RWPE2 (cell line): Measurements from ENCODE around the gene FSTL5.

Source experiments
- ATAC-seq: fragments of 200-7000 bp; cut with Tn5 transposase; 3 replicates; pipeline ENCODE4 v1.9.1; 2021; ENCODE audit warnings: low read depth
- DNase-seq: peaks from one replicate; pipeline ENCODE4 v3.0.0-alpha.2; 2020; ENCODE audit warnings: low spot score
- H3K27ac ChIP-seq: fragments of 450-650 bp; 2 replicates; pipeline ENCODE4 v1.5.1; 2017; ENCODE audit warnings: mild to moderate bottlenecking; ENCODE audit not compliant: poor library complexity, severe bottlenecking
- H3K27me3 ChIP-seq: fragments of 250-450 bp; sonication (Bioruptor Pico); 2 replicates; pipeline ENCODE4 v1.5.1; 2021; ENCODE audit warnings: mild to moderate bottlenecking, moderate library complexity; ENCODE audit not compliant: insufficient read depth, poor library complexity, severe bottlenecking
- H3K36me3 ChIP-seq: fragments of 250-450 bp; sonication (Bioruptor Pico); 2 replicates; pipeline ENCODE4 v1.5.1; 2020; ENCODE audit warnings: low read depth, mild to moderate bottlenecking, moderate library complexity
- H3K4me1 ChIP-seq: fragments of 250-450 bp; sonication (Bioruptor Pico); 2 replicates; pipeline ENCODE4 v1.5.1; 2021; ENCODE audit warnings: mild to moderate bottlenecking, moderate library complexity; ENCODE audit not compliant: insufficient read depth, poor library complexity, severe bottlenecking
- H3K4me3 ChIP-seq: fragments of 250-450 bp; sonication (Bioruptor Pico); 2 replicates; pipeline ENCODE4 v1.5.1; 2021; ENCODE audit warnings: mild to moderate bottlenecking, moderate library complexity; ENCODE audit not compliant: severe bottlenecking
- H3K9me3 ChIP-seq: fragments of 250-450 bp; sonication (Bioruptor Pico); 2 replicates; pipeline ENCODE4 v1.5.1; 2021; ENCODE audit warnings: mild to moderate bottlenecking, moderate library complexity; ENCODE audit not compliant: severe bottlenecking
- TF ChIP-seq, protein P1 (sequence below): fragments of 450-650 bp; IDR thresholded peaks from one replicate; pipeline ENCODE4 v1.5.1; 2017; ENCODE audit warnings: mild to moderate bottlenecking, moderate library complexity; ENCODE audit not compliant: poor library complexity, severe bottlenecking

The FSTL5 gene

DNA sequence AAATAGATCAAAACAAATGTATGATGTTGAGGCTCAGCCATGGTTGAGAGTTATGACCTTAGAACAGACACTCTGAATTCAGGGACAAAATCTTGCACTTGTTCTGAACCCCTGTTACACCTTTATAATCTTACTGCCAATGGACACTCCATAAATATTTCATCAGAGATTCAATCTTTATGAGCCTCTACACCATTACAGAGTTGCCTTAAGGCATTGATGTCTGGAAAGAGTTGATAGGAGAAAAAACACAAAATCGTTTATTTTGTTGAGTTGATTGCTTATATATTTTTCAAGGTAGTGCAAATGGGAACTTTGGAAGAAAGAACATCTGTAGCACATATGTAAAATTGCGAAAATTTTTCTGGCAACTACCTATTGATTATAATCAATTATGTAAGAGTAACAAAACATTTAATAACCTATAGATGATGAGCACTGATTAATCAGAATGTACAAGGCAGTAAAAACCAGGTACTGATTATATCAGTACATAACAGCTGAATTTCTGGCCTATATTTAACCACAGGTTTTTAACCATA lies 568.5 kb downstream of the FSTL5 start:
- Histone ChIP-seq H3K27ac (no peak overlapping the region), H3K27me3 (peaks cover 3% of the 10 kb centered on the region), H3K4me1 (no peaks in the 10 kb centered on the region), H3K9me3 (no peaks in the 10 kb centered on the region), H3K4me3 (no peak overlapping the region), H3K36me3 (no peaks in the 10 kb centered on the region)
- ATAC-seq: no peak
- DNase-seq: no peak
- TF ChIP-seq, protein P1, sequence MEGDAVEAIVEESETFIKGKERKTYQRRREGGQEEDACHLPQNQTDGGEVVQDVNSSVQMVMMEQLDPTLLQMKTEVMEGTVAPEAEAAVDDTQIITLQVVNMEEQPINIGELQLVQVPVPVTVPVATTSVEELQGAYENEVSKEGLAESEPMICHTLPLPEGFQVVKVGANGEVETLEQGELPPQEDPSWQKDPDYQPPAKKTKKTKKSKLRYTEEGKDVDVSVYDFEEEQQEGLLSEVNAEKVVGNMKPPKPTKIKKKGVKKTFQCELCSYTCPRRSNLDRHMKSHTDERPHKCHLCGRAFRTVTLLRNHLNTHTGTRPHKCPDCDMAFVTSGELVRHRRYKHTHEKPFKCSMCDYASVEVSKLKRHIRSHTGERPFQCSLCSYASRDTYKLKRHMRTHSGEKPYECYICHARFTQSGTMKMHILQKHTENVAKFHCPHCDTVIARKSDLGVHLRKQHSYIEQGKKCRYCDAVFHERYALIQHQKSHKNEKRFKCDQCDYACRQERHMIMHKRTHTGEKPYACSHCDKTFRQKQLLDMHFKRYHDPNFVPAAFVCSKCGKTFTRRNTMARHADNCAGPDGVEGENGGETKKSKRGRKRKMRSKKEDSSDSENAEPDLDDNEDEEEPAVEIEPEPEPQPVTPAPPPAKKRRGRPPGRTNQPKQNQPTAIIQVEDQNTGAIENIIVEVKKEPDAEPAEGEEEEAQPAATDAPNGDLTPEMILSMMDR: no peak

DNA sequence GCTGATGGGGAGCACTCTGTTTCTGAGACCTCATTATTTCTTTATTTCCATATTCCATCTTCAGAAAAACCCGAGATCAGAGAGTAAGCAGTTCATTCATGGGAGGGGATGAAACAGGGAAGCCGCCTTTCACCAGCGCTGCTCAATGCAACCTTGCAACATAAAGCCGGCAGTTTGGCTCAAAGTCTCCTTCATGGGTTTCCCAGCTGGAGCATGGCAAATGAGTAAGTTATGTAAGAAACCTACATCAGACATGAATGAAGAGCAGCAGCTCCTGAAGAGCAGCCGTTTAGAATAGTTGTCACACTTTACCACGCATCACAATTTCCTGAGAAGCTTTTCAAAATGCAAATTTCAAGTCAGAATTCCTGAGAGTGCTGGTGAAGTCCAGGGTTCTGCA lies 578.8 kb downstream of the FSTL5 start:
- TF ChIP-seq, protein P1: no peak
- Histone ChIP-seq H3K4me1 (no peaks in the 10 kb centered on the region), H3K27me3 (no peaks in the 10 kb centered on the region), H3K4me3 (no peak overlapping the region), H3K9me3 (no peaks in the 10 kb centered on the region), H3K36me3 (no peaks in the 10 kb centered on the region), H3K27ac (no peak overlapping the region)
- ATAC-seq: no peak
- DNase-seq: no peak

DNA sequence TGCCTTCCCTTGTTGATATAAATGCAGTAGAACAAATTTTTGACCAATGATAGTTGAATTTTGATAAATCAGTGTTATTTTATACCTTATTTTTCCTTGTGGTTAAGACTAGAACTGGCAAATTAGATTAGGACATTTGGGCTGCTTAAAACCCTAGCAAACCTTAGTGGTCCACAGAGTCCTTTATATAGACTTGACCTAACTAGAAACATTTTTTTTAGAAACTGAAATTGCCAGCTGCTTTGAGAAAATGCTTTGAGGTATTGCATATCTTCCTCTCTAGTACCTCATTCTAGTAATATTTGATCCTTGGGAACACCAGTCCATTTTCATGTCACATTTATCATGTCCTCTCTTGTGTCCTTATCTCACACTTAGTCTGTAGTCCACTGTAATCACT lies 580.3 kb downstream of the FSTL5 start:
- H3K27ac ChIP-seq: no peak overlapping the region
- no peaks in the 10 kb centered on the region for H3K27me3 ChIP-seq
- TF ChIP-seq, protein P1: no peak
- DNase-seq (no peak), ATAC-seq (no peak)
- H3K4me1 ChIP-seq: no peaks in the 10 kb centered on the region
- H3K4me3 ChIP-seq: no peak overlapping the region
- no peaks in the 10 kb centered on the region for H3K9me3 ChIP-seq
- no peaks in the 10 kb centered on the region for H3K36me3 ChIP-seq

DNA sequence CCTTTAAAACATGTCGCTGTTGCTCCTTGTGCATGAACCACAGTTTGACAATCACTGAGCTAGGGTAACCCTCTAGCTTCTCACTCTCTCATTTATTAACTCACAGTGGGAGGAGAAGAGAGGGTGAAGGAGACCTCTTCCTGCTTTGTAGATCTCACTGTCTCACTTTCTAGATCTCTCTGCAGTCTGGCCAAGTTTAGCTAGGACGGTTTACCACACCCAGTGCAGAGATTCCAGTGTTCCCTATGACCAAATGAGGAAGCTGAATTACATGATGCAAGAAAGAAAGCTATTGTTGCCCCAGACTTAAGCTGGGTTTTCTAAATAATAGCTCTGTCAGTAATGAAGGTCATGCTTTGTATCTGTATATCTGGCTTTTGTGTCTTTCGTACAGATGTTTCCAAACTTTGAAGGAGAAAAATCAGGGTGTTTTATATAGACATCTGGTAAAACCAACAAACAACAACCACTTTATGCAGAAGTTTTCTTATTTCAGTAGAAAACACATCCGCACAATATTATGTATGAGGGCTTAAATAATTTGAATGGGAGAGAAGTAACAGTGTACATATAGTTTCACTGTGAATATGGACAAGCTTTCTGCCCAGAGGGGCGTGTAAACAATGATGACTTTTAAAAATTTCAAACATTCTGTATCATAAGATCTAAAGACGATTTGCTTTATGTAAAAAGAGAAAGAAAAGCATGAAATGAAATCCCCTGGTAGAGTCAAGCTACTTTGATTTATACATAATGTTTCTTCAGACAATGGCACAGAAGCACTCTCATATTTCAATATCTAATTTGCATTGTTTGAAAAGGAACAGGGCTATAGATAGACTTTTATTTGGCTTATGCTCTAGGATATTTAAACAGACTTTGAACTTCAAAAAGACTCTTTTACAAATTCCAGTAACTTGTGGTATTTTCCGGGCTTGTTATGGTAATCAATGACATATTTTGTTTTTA lies 582.3 kb downstream of the FSTL5 start:
- H3K27me3 ChIP-seq: no peaks in the 10 kb centered on the region
- no peak for ATAC-seq
- TF ChIP-seq, protein P1: no peak
- H3K9me3 ChIP-seq: no peaks in the 10 kb centered on the region
- no peaks in the 10 kb centered on the region for H3K36me3 ChIP-seq
- peaks cover 8% of the 10 kb centered on the region for H3K4me1 ChIP-seq
- H3K27ac ChIP-seq: no peak overlapping the region
- H3K4me3 ChIP-seq: no peak overlapping the region
- no peak for DNase-seq
